ENCODE data around the gene TMEM140.
"Not testable (repeated sequence)": the region's sequence is repeated elsewhere in the genome, so short reads cannot be mapped to it uniquely, and the experiment has no call there.

The TMEM140 gene

GRCh38 chr7:135195156-135195555 lies 47.3 kb downstream of the TMEM140 start:
- DNase-seq (ENCODE audit: low read depth) = no peak

- DNase-seq (ENCODE audit: low read depth) = no peak
These were observed 48.2 kb downstream of the TMEM140 start for GRCh38 chr7:135195968-135196629.

- DNase-seq (ENCODE audit: low read depth) = no peak
These were observed 49.5 kb downstream of the TMEM140 start for GRCh38 chr7:135197343-135197742.

- no peak for DNase-seq (ENCODE audit: low read depth)
These were observed 50.2 kb downstream of the TMEM140 start for GRCh38 chr7:135197906-135198655.

- no peak for DNase-seq (ENCODE audit: low read depth)
These were observed 51.6 kb downstream of the TMEM140 start for GRCh38 chr7:135199439-135199838.

GRCh38 chr7:135200821-135201331 lies 53.0 kb downstream of the TMEM140 start:
- no peak for DNase-seq (ENCODE audit: low read depth)

GRCh38 chr7:135201350-135201749 lies 53.5 kb downstream of the TMEM140 start:
- no peak for DNase-seq (ENCODE audit: low read depth)

- DNase-seq (ENCODE audit: low read depth) = no peak
These were observed 56.5 kb downstream of the TMEM140 start for GRCh38 chr7:135204341-135204749.

GRCh38 chr7:135204876-135205275 lies 57.0 kb downstream of the TMEM140 start:
- no peak for DNase-seq (ENCODE audit: low read depth)

- no peak for DNase-seq (ENCODE audit: low read depth)
These were observed 58.0 kb downstream of the TMEM140 start for GRCh38 chr7:135205850-135206249.

GRCh38 chr7:135206941-135207391 lies 59.1 kb downstream of the TMEM140 start:
- no peak for DNase-seq (ENCODE audit: low read depth)

- DNase-seq (ENCODE audit: low read depth) = no peak
These were observed 59.7 kb downstream of the TMEM140 start for GRCh38 chr7:135207406-135208101.

GRCh38 chr7:135208102-135208793 lies 60.4 kb downstream of the TMEM140 start:
- no peak for DNase-seq (ENCODE audit: low read depth)

- DNase-seq (ENCODE audit: low read depth) = no peak
These were observed 61.5 kb downstream of the TMEM140 start for GRCh38 chr7:135209225-135209834.

GRCh38 chr7:135210888-135211178 lies 63.0 kb downstream of the TMEM140 start:
- DNase-seq (ENCODE audit: low read depth) = no peak

GRCh38 chr7:135211179-135211945 lies 63.5 kb downstream of the TMEM140 start, which contains the start of gene WDR91:
Gene WDR91 (minus strand): TSS chr7:135211526. CDS start chr7:135211502, 24 bp downstream.
- DNase-seq (ENCODE audit: low read depth) = peak; percentile 62

GRCh38 chr7:135211946-135212685 lies 64.2 kb downstream of the TMEM140 start:
- DNase-seq (ENCODE audit: low read depth) = not testable (repeated sequence)

GRCh38 chr7:135213831-135214230 lies 66.0 kb downstream of the TMEM140 start:
- no peak for DNase-seq (ENCODE audit: low read depth)

GRCh38 chr7:135215180-135215579 lies 67.3 kb downstream of the TMEM140 start:
- DNase-seq (ENCODE audit: low read depth) = no peak

- no peak for DNase-seq (ENCODE audit: low read depth)
These were observed 67.8 kb downstream of the TMEM140 start for GRCh38 chr7:135215698-135216097.

All from CMK (cell line).